Skin epidermis (tissue), 12 donors: ENCODE results near the gene OR2T3.
"Not testable (repeated sequence)": the region's sequence is repeated elsewhere in the genome, so short reads cannot be mapped to it uniquely, and the experiment has no call there.

ENCODE experiments used
- H3K27ac ChIP-seq, 21 experiments: fragments of 200-600 bp; sonication (generic) in 11 of 21; one replicate each; pipeline ENCODE4 v1.5.0; 2020; ENCODE audit warnings: mild to moderate bottlenecking in 3 of 21, inconsistent platforms in 2 of 21, moderate library complexity in 2 of 21
- H3K4me3 ChIP-seq, 7 experiments: fragments of 200-600 bp; sonication (generic) in 2 of 7; one replicate each; pipeline ENCODE4 v1.5.0; 2020; ENCODE audit warnings: inconsistent platforms in 2 of 7, mild to moderate bottlenecking in 2 of 7, moderate library complexity in 1 of 7

The OR2T3 gene, protein sequence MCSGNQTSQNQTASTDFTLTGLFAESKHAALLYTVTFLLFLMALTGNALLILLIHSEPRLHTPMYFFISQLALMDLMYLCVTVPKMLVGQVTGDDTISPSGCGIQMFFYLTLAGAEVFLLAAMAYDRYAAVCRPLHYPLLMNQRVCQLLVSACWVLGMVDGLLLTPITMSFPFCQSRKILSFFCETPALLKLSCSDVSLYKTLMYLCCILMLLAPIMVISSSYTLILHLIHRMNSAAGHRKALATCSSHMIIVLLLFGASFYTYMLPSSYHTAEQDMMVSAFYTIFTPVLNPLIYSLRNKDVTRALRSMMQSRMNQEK

DNA sequence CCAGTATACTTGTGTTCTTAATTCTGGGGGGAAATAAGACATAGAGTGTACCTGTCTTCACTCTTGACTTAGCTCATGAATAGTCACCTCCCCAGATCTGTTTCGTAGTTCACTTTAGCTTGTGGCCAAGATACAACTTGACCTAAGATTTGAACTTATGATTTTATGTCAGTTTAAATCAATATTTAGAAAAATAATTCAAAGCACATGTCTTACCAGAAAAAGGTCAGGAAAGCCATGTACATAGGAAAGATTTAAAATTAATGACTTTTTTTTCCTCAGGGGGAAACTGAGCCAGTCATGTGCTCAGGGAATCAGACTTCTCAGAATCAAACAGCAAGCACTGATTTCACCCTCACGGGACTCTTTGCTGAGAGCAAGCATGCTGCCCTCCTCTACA is at the start of gene OR2T3:
TSS of gene OR2T3 (plus strand) at position 301 of the 400 bp plus-strand sequence. CDS start at position 301, 0 bp downstream.
- not testable (repeated sequence) for H3K27ac ChIP-seq, H3K4me3 ChIP-seq

- not testable (repeated sequence) for H3K27ac ChIP-seq, H3K4me3 ChIP-seq
Measured at GRCh38 chr1:248427526-248428191, 45.5 kb upstream of the OR2T3 start.

DNA sequence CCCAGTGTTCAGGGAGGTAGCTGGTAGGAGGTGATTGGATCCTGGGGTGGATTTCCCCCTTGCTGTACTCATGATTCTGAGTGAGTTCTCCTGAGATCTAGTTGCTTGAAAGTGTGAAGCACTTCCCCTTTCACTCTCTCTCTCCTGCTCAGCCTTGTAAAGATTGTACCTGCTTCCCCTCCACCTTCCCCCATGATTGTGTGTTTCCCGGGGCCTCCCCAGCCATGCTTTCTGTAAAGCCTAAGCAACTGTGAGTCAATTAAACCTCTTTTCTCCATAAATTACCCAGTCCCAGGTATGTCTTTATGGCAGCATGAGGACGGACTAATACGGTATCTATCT is 45.0 kb upstream of the OR2T3 start:
- H3K27ac ChIP-seq, H3K4me3 ChIP-seq: not testable (repeated sequence)

DNA sequence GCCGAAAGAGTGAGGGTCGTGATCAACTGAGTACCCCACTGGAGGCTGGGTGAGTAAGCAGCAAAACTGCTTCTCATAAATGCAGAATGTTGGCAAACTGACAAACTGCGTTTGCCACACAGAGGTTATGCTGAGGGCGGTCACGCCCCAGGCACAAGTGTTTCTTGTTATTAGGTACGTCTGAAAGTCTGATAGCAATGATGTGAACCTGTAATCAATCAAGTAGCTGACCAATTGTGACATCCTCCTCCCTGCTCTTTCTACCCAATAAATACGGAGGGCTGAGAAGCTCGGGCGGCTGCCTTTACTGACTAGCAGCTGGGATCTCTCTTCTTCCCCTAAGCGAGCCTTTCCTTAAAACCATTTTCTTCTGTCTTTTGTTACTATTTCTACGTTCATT is 41.5 kb upstream of the OR2T3 start:
- H3K27ac ChIP-seq, H3K4me3 ChIP-seq: not testable (repeated sequence)

DNA sequence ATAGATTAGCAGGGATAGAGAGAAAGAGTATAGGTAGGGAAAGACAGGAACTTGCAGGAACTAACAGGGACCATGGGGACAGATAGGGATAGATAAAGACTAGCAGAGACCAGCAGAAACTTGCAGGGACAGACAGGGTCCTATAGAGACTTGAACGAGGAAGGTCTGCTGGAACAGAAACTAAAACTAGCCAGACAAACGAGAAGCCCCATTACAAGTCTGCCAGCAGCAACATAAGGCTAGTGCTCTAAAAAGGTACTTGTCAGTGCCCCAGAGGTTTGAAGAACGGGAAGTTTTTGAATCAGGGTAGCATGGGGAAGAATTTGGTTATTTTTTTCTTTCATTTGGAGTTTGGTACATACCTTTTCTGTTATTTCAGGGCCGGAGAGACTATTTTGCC is 41.0 kb upstream of the OR2T3 start:
- not testable (repeated sequence) for H3K4me3 ChIP-seq, H3K27ac ChIP-seq

DNA sequence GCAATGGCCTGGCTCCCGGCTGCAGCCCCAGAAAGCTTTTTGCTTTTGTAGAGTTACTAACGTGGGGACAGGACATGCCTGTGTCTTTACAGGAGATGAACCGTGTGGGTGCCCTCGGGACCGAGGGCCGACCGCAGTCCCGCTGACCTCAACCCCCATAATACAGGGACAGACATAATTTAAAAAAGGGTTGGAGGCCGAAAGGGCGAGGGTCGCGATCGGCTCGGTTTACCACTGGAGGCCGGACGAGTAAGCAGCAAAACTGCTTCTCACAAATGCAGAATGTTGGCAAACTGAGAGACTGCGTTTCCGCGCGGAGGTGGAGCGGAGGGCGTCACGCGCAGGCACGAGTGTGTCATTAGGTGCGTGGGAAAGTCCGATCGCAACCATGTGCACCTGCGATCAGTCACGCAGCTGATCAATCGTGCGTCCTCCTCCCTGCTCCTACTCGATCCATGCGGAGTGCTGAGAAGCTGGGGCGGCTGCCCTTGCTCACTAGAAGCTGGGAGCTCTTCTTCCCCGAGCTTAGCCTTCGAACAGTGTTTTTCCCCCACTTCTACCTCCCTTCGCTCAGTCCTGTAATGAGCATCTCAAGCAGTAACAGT is 39.2 kb upstream of the OR2T3 start:
- not testable (repeated sequence) for H3K27ac ChIP-seq, H3K4me3 ChIP-seq

DNA sequence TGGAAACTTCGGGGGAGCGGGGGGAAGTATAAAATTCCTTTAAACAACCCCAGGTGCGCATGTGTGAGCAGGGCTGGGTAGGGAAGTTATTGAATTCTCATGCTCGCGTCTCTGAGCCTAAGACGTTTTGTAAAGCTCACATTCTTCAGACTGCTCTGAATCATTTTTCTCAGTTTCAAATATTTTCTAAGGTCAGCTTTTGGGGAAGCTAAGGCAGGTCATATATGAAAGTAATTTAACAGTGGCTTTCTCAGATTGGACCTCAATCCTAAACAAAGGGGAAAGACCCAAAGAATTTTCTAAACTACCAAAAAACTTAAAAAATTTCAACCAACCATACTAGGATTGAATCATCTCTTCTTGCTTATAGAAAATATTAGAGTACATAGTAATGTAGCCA is 38.2 kb upstream of the OR2T3 start:
- H3K4me3 ChIP-seq = not testable (repeated sequence)

GRCh38 chr1:248436303-248436702 is 36.8 kb upstream of the OR2T3 start:
- not testable (repeated sequence) for H3K4me3 ChIP-seq

More for the DNA sequence above, 38.2 kb upstream of the OR2T3 start:
- H3K27ac ChIP-seq = not testable (repeated sequence)

DNA sequence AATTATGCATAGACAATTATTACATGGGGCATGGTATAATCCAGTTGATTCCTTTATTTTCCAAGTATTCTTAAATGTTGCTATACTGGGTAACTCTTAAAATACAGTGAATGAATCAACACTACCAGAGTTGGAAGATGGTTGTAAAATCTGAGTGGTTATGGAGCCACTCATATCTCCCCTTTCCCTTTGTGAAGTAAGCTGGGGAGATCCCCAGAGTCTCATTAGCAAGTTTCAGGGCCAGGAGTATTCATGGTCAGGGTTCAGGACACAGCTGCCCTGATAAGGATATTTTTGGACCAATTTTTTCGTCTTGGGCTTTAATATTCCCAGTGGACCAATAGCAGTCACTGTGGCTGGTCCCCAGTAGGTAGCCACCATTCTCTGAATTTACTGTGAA is 34.5 kb upstream of the OR2T3 start:
- not testable (repeated sequence) for H3K4me3 ChIP-seq, H3K27ac ChIP-seq

More at GRCh38 chr1:248436303-248436702, 36.8 kb upstream of the OR2T3 start:
- H3K27ac ChIP-seq = not testable (repeated sequence)

GRCh38 chr1:248439283-248439682 is 33.9 kb upstream of the OR2T3 start:
- not testable (repeated sequence) for H3K4me3 ChIP-seq, H3K27ac ChIP-seq

GRCh38 chr1:248442500-248443277 is 30.5 kb upstream of the OR2T3 start:
- not testable (repeated sequence) for H3K4me3 ChIP-seq, H3K27ac ChIP-seq

GRCh38 chr1:248444603-248445002 is 28.5 kb upstream of the OR2T3 start:
- not testable (repeated sequence) for H3K27ac ChIP-seq, H3K4me3 ChIP-seq

DNA sequence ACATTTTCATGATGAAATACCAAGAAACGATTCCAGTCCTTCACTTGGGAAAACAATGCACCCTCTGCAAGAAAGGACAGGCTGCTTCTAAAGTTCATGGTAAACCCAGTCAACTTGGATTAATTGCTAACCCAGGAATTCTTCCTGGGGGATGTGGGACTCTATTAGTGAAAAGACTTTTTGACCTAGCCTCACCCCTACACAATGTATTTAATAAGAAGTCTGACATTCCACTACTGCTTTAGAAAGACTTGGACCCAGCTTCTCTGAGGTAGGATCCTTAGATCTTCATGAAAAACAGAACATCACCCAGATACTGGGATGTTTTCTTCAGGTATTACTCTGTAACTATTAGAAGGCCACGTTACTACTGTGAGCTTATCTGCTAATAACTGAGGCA is 27.8 kb upstream of the OR2T3 start, which contains the start of gene OR2T2:
TSS of gene OR2T2 (plus strand) at position 239 of the 400 bp plus-strand sequence. CDS start 7,161 bp downstream, outside the sequence.
- H3K27ac ChIP-seq, H3K4me3 ChIP-seq: not testable (repeated sequence)

DNA sequence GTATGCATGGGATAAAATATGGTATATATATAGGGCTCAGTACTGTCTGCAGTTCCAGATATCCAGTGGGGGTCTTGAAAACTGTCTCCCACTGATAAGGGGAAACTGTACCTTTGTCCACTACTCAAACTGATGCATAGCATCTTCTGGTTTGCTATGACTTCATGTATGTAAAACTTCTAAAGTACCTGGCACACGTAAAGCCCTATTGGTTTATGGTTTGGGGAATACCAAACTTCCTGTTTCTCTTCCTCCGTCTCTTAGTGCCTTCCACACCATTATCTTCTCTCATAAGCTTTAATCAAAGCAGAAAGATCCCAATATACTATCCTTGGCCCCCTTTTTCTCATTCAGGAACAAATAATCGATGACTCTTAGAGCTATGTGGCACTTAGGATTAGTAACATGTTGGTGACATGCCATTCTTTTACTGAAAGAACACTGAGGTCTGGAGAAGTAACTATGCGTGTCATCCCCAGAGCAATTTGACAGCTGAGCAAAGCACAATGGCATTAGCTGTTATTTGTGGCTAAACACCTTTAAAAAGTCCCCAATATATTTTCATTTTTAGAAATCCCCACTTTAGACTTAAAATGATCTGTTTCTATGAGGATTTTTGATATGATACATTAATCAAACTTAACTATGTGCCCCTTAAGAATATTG is 24.6 kb upstream of the OR2T3 start:
- not testable (repeated sequence) for H3K4me3 ChIP-seq, H3K27ac ChIP-seq

- H3K27ac ChIP-seq, H3K4me3 ChIP-seq: not testable (repeated sequence)
Measured at GRCh38 chr1:248449821-248450465, 23.2 kb upstream of the OR2T3 start.

- not testable (repeated sequence) for H3K27ac ChIP-seq, H3K4me3 ChIP-seq
Measured at GRCh38 chr1:248450466-248451145, 22.5 kb upstream of the OR2T3 start.

- not testable (repeated sequence) for H3K27ac ChIP-seq, H3K4me3 ChIP-seq
Measured at GRCh38 chr1:248453619-248454018, 19.5 kb upstream of the OR2T3 start.

GRCh38 chr1:248455045-248455444 is 18.1 kb upstream of the OR2T3 start:
- H3K27ac ChIP-seq, H3K4me3 ChIP-seq: not testable (repeated sequence)

DNA sequence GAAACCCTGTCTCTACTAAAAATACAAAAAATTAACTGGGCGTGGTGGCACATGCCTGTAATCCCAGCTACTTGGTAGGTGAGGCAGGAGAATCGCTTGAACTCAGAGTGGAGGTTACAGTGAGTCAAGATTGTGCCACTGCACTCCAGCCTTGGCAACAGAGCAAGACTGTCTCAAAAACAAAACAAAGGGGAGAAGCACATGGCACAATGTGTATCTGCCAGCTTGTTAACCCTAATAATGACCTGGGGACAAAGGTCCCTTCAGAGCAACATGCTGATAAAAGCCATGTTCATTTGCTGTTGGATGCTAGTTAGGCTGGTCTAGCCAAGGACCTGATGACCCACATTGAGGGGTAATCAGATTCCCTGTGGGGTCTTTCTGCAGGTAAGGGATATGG is 16.5 kb upstream of the OR2T3 start:
- not testable (repeated sequence) for H3K27ac ChIP-seq

More for the DNA sequence above, 16.5 kb upstream of the OR2T3 start:
- not testable (repeated sequence) for H3K4me3 ChIP-seq
